Measurements from ENCODE around the gene LRTM2. TPM values are rescaled to one million over a fixed set of nuclear protein-coding genes. Genes with fewer than 3 reads are reported as not detected.

The LRTM2 gene
- total RNA-seq, 3 donors from 2014 or later (not counting 1 experiment from before 2014, with no cell fraction given): not detected

- intact Hi-C loops (cut with micrococcal nuclease): loop anchor here (5.0 kb wide), 1 partner anchor 113 kb away; no protein-coding TSS in a partner anchor
- H3K4me1 ChIP-seq (ENCODE audit: control insufficient read depth, insufficient read depth, low read length): peaks cover 75% of the 10 kb centered on the region
Observed at GRCh38 chr12:1809591-1810190, 10.7 kb upstream of the LRTM2 start.

GRCh38 chr12:1810201-1810930 lies 10.0 kb upstream of the LRTM2 start:
- ATAC-seq (no peak), DNase-seq (no peak)
- intact Hi-C loops (cut with micrococcal nuclease): loop anchor here (5.0 kb wide), 1 partner anchor 112 kb away; no protein-coding TSS in a partner anchor
- WGBS (ENCODE audit: insufficient coverage): 91% methylated on average over 18 of the region's 21 CpGs
- Histone ChIP-seq H3K4me3 (ENCODE audit: low read length) (no peak overlapping the region), H3K27me3 (ENCODE audit: control insufficient read depth, insufficient read depth, low read length) (no peaks in the 10 kb centered on the region), H3K9me3 (ENCODE audit: control insufficient read depth, insufficient read depth, low read length) (no peaks in the 10 kb centered on the region), H3K4me1 (ENCODE audit: control insufficient read depth, insufficient read depth, low read length) (peaks cover 71% of the 10 kb centered on the region), H3K36me3 (ENCODE audit: control insufficient read depth, insufficient read depth, low read length) (no peaks in the 10 kb centered on the region), H3K27ac (ENCODE audit: low read length) (no peak overlapping the region)
- peaks cover 17 to 43% of the 10 kb centered on the region in 2 donors for H3K4me1 Mint-ChIP-seq
- no peaks in the 10 kb centered on the region for H3K36me3 Mint-ChIP-seq
- peaks cover 0 to 4% of the 10 kb centered on the region in 2 donors for H3K27me3 Mint-ChIP-seq (ENCODE audit: low read depth in 2 of 2)
- peak overlapping the region; percentile 70 for H3K4me3 Mint-ChIP-seq
- no peaks in the 10 kb centered on the region for H3K9me3 Mint-ChIP-seq
- no peak for TF ChIP-seq CTCF (IDR thresholded peaks at IDR 0.05)
- peak overlapping the region; percentile 80 to 89 for H3K27ac Mint-ChIP-seq

More at GRCh38 chr12:1809591-1810190, 10.7 kb upstream of the LRTM2 start:
- TF ChIP-seq CTCF (IDR thresholded peaks at IDR 0.05): no peak
- ATAC-seq (no peak), DNase-seq (no peak)
- Mint-ChIP-seq H3K4me1 (peaks cover 19 to 44% of the 10 kb centered on the region in 2 donors), H3K27ac (peak overlapping the region; percentile 80 to 89), H3K4me3 (no peak overlapping the region), H3K27me3 (ENCODE audit: low read depth in 2 of 2) (peaks cover 0 to 3% of the 10 kb centered on the region in 2 donors), H3K36me3 (no peaks in the 10 kb centered on the region), H3K9me3 (no peaks in the 10 kb centered on the region)
- H3K4me3 ChIP-seq (ENCODE audit: low read length): no peak overlapping the region
- H3K27ac ChIP-seq (ENCODE audit: low read length): no peak overlapping the region
- 90% methylated on average over 8 of the region's 13 CpGs for WGBS (ENCODE audit: insufficient coverage)
- no peaks in the 10 kb centered on the region for H3K27me3 ChIP-seq (ENCODE audit: control insufficient read depth, insufficient read depth, low read length)
- H3K36me3 ChIP-seq (ENCODE audit: control insufficient read depth, insufficient read depth, low read length): no peaks in the 10 kb centered on the region
- no peaks in the 10 kb centered on the region for H3K9me3 ChIP-seq (ENCODE audit: control insufficient read depth, insufficient read depth, low read length)

- intact Hi-C loops (cut with micrococcal nuclease): loop anchor here (5.0 kb wide), 1 partner anchor 111 kb away; no protein-coding TSS in a partner anchor
- no peak overlapping the region for H3K4me3 ChIP-seq (ENCODE audit: low read length)
- peak overlapping the region; percentile 70 for H3K4me3 Mint-ChIP-seq
Observed at GRCh38 chr12:1810931-1811280, 9.5 kb upstream of the LRTM2 start.

More at GRCh38 chr12:1810931-1811280, 9.5 kb upstream of the LRTM2 start:
- H3K4me1 Mint-ChIP-seq: peaks cover 17 to 43% of the 10 kb centered on the region in 2 donors
- no peaks in the 10 kb centered on the region for H3K36me3 Mint-ChIP-seq
- WGBS (ENCODE audit: insufficient coverage): 86% methylated on average over 10 of the region's 10 CpGs
- H3K27me3 Mint-ChIP-seq (ENCODE audit: low read depth in 2 of 2): peaks cover 0 to 4% of the 10 kb centered on the region in 2 donors
- no peak for DNase-seq
- peak overlapping the region in 1 of 2 donors; percentile 89 for H3K27ac Mint-ChIP-seq
- Histone ChIP-seq H3K36me3 (ENCODE audit: control insufficient read depth, insufficient read depth, low read length) (no peaks in the 10 kb centered on the region), H3K4me1 (ENCODE audit: control insufficient read depth, insufficient read depth, low read length) (peaks cover 71% of the 10 kb centered on the region), H3K27me3 (ENCODE audit: control insufficient read depth, insufficient read depth, low read length) (no peaks in the 10 kb centered on the region), H3K9me3 (ENCODE audit: control insufficient read depth, insufficient read depth, low read length) (no peaks in the 10 kb centered on the region), H3K27ac (ENCODE audit: low read length) (no peak overlapping the region)
- no peak for TF ChIP-seq CTCF (IDR thresholded peaks at IDR 0.05)
- ATAC-seq: no peak
- H3K9me3 Mint-ChIP-seq: no peaks in the 10 kb centered on the region
